ENCODE measurements around the gene MTTP. TPM values are rescaled to one million over a fixed set of nuclear protein-coding genes. Genes with fewer than 3 reads are reported as not detected.

MTTP gene
- total and polyA plus RNA-seq, 10 donors, result 0.07 to 0.97 (median 0.12) TPM; not detected in 3

GRCh38 chr4:99612704-99613103 lies 38.1 kb downstream of the MTTP start:
- 49 to 81% (median 68%) methylated on average over 5 of the region's 5 CpGs for WGBS, 5 donors
- Histone ChIP-seq H3K4me3 (no peak overlapping the region), H3K36me3 (no peaks in the 10 kb centered on the region), H3K27ac (no peak overlapping the region), H3K9me3 (no peaks in the 10 kb centered on the region), H3K4me1 (no peaks in the 10 kb centered on the region), H3K27me3 (replicated peaks in 1 of 7) (no peaks in the 10 kb centered on the region)
- DNase-seq, result no peak
- TF ChIP-seq POLR2AphosphoS5 (IDR thresholded peaks at IDR 0.05), result no peak
- no peak for TF ChIP-seq CTCF (IDR thresholded peaks at IDR 0.05 in 8 of 11, conservative IDR thresholded peaks at IDR 0.05 in 3 of 11)
- no peak for TF ChIP-seq POLR2A (IDR thresholded peaks at IDR 0.05)
- intact Hi-C loops (cut with DNase I; ENCODE audit: low total_unique reads), result no loop called here

GRCh38 chr4:99614491-99614890 lies 39.9 kb downstream of the MTTP start:
- Histone ChIP-seq H3K4me3 (no peak overlapping the region), H3K27ac (no peak overlapping the region), H3K27me3 (replicated peaks in 1 of 7) (no peaks in the 10 kb centered on the region), H3K9me3 (no peaks in the 10 kb centered on the region), H3K4me1 (no peaks in the 10 kb centered on the region), H3K36me3 (no peaks in the 10 kb centered on the region)
- TF ChIP-seq POLR2AphosphoS5 (IDR thresholded peaks at IDR 0.05) (no peak), POLR2A (IDR thresholded peaks at IDR 0.05) (no peak), CTCF (IDR thresholded peaks at IDR 0.05 in 8 of 11, conservative IDR thresholded peaks at IDR 0.05 in 3 of 11) (no peak)
- 40 to 68% (median 53%) methylated on average over 1 of the region's 1 CpG for WGBS, 5 donors
- intact Hi-C loops (cut with DNase I; ENCODE audit: low total_unique reads), result no loop called here
- DNase-seq, result no peak

GRCh38 chr4:99615170-99615820 lies 40.7 kb downstream of the MTTP start:
- Histone ChIP-seq H3K27ac (no peak overlapping the region), H3K4me1 (no peaks in the 10 kb centered on the region), H3K27me3 (replicated peaks in 1 of 7) (no peaks in the 10 kb centered on the region), H3K4me3 (no peak overlapping the region), H3K36me3 (no peaks in the 10 kb centered on the region), H3K9me3 (no peaks in the 10 kb centered on the region)
- no peak for DNase-seq
- intact Hi-C loops (cut with DNase I; ENCODE audit: low total_unique reads), result no loop called here
- TF ChIP-seq CTCF (IDR thresholded peaks at IDR 0.05 in 8 of 11, conservative IDR thresholded peaks at IDR 0.05 in 3 of 11), result no peak
- no peak for TF ChIP-seq POLR2AphosphoS5 (IDR thresholded peaks at IDR 0.05)
- no peak for TF ChIP-seq POLR2A (IDR thresholded peaks at IDR 0.05)
- 42 to 97% (median 90%) methylated on average over 1 of the region's 1 CpG for WGBS, 5 donors

- H3K36me3 ChIP-seq, result no peaks in the 10 kb centered on the region
- H3K27ac ChIP-seq, result no peak overlapping the region
- H3K27me3 ChIP-seq (replicated peaks in 1 of 7), result no peaks in the 10 kb centered on the region
- intact Hi-C loops (cut with DNase I; ENCODE audit: low total_unique reads), result no loop called here
- TF ChIP-seq CTCF (IDR thresholded peaks at IDR 0.05 in 8 of 11, conservative IDR thresholded peaks at IDR 0.05 in 3 of 11), result no peak
- no peak for TF ChIP-seq POLR2AphosphoS5 (IDR thresholded peaks at IDR 0.05)
- TF ChIP-seq POLR2A (IDR thresholded peaks at IDR 0.05), result no peak
- H3K9me3 ChIP-seq, result no peaks in the 10 kb centered on the region
- no peaks in the 10 kb centered on the region for H3K4me1 ChIP-seq
- no peak for DNase-seq
- WGBS, 5 donors, result 81 to 97% (median 91%) methylated on average over 1 of the region's 1 CpG
- no peak overlapping the region for H3K4me3 ChIP-seq
Observed at GRCh38 chr4:99617374-99617773, 42.8 kb downstream of the MTTP start.

Data from spleen (tissue), 11 donors.